PC-9 (cell line): ENCODE data around the gene KCNJ5. TPM values are rescaled to one million over a fixed set of nuclear protein-coding genes. Genes with fewer than 3 reads are reported as not detected.

ENCODE experiments used
- BruUV-seq: library from RNA; stranded (reverse); fragments of 400-500 nt; replicated peaks from 2 replicates; lab custom pipeline; 2021; lab: Mats Ljungman, UMichigan
- CTCF ChIA-PET: fragments of 300-600 bp; sonication (Branson Sonifier 250); formaldehyde crosslinking; loops from one replicate; lab custom pipeline; 2022; ENCODE audit warnings: antibody characterized with exemption; lab: Charles Lee
- POLR2A ChIA-PET: fragments of 300-600 bp; sonication (Branson Sonifier 250); formaldehyde crosslinking; loops from one replicate; lab custom pipeline; 2022; ENCODE audit warnings: antibody characterized with exemption; ENCODE audit not compliant: unreplicated experiment; lab: Charles Lee
- DNase-seq, 2 experiments: peaks; one replicate each; pipeline versions ENCODE4 v3.0.0 to v3.0.0-alpha.2; 2015 to 2022; ENCODE audit warnings: mixed read lengths in 1 of 2
- H2AFZ ChIP-seq: fragments of 200-600 bp; sonication (generic); 2 replicates; pipeline ENCODE4 v1.8.1; 2017; ENCODE audit warnings: antibody characterized with exemption
- H3F3A ChIP-seq: fragments of 200-600 bp; sonication (generic); 2 replicates; pipeline ENCODE4 v1.8.1; 2017; ENCODE audit warnings: antibody characterized with exemption, mild to moderate bottlenecking, low read depth; ENCODE audit not compliant: insufficient read depth
- H3K27ac ChIP-seq: fragments of 200-600 bp; sonication (generic); 2 replicates; pipeline ENCODE4 v1.6.1; 2016; ENCODE audit warnings: mixed run types
- H3K27me3 ChIP-seq: fragments of 200-600 bp; sonication (generic); 2 replicates; pipeline ENCODE4 v1.6.1; 2016; ENCODE audit warnings: low read depth, mixed run types; ENCODE audit not compliant: insufficient read depth
- H3K36me3 ChIP-seq: fragments of 200-600 bp; sonication (generic); 2 replicates; pipeline ENCODE4 v1.6.1; 2016; ENCODE audit warnings: low read depth, mixed run types
- H3K4me1 ChIP-seq: fragments of 200-600 bp; sonication (generic); replicated peaks from 2 replicates; pipeline ENCODE4 v1.6.1; 2016; ENCODE audit warnings: mixed run types; ENCODE audit not compliant: insufficient read depth
- H3K4me2 ChIP-seq: fragments of 200-600 bp; sonication (generic); 2 replicates; pipeline ENCODE4 v1.6.1; 2017; ENCODE audit warnings: mixed run types
- H3K4me3 ChIP-seq: fragments of 200-600 bp; sonication (generic); 2 replicates; pipeline ENCODE4 v1.6.1; 2016; ENCODE audit warnings: mixed run types
- H3K79me2 ChIP-seq: fragments of 200-600 bp; sonication (generic); 2 replicates; pipeline ENCODE4 v1.6.1; 2017; ENCODE audit warnings: low read depth, mixed run types
- H3K9me2 ChIP-seq: fragments of 200-600 bp; sonication (generic); 2 replicates; pipeline ENCODE4 v1.8.1; 2017; ENCODE audit warnings: mild to moderate bottlenecking; ENCODE audit not compliant: insufficient read depth
- H3K9me3 ChIP-seq: fragments of 200-600 bp; sonication (generic); 2 replicates; pipeline ENCODE4 v1.8.1; 2016; ENCODE audit warnings: low read depth; ENCODE audit not compliant: insufficient read depth
- H4K20me1 ChIP-seq: fragments of 200-600 bp; sonication (generic); 2 replicates; pipeline ENCODE4 v1.8.1; 2017; ENCODE audit not compliant: insufficient read depth
- EZH2 ChIP-seq: fragments of 200-600 bp; sonication (generic); IDR thresholded peaks from 2 replicates; pipeline ENCODE4 v1.8.0; 2017; ENCODE audit warnings: antibody characterized with exemption, low read depth
- intact Hi-C: fragments of 100-400 bp; cut with micrococcal nuclease; formaldehyde crosslinking; loops from one replicate; pipeline ENCODE4 v1.10.0; 2022; ENCODE audit not compliant: unreplicated experiment
- total RNA-seq: library from RNA; stranded (reverse); gene quantifications from 2 replicates; pipeline ENCODE4 v1.2.3, GENCODE V29; 2021
- TF ChIP-seq, protein P1 (sequence below): fragments of 200-600 bp; sonication (generic); conservative IDR thresholded peaks from 2 replicates; pipeline ENCODE4 v1.6.1; 2017; ENCODE audit warnings: mixed run types, antibody characterized with exemption, mild to moderate bottlenecking, moderate library complexity

Gene KCNJ5
- total RNA-seq, 1 experiment from 2014 or later, result 0.11 TPM

GRCh38 chr11:128890216-128890542 is 977 bp upstream of the KCNJ5 start:
- H3K9me2 ChIP-seq, result no peaks in the 10 kb centered on the region
- no peak for TF ChIP-seq EZH2
- H3K4me1 ChIP-seq, result no peaks in the 10 kb centered on the region
- no TSS peak for BruUV-seq
- POLR2A ChIA-PET, result interaction anchor here (0.6 kb wide), 1 partner anchor 488 kb away, joined by 3 read pairs; no protein-coding TSS in a partner anchor
- H3K4me3 ChIP-seq, result peak overlapping the region; percentile 39; the same call in 1 of the 2 replicates
- intact Hi-C loops, result no loop called here
- H3K27me3 ChIP-seq, result peaks cover 19% of the 10 kb centered on the region; the same call in 1 of the 2 replicates
- H4K20me1 ChIP-seq, result no peaks in the 10 kb centered on the region
- DNase-seq, result no peak
- H3K9me3 ChIP-seq, result no peaks in the 10 kb centered on the region
- H3K79me2 ChIP-seq, result no peaks in the 10 kb centered on the region
- CTCF ChIA-PET, result no interaction called here
- H3K4me2 ChIP-seq, result peak overlapping the region; percentile 76
- H3F3A ChIP-seq, result no peaks in the 10 kb centered on the region
- H2AFZ ChIP-seq, result no peak overlapping the region
- no peak overlapping the region for H3K27ac ChIP-seq
- no peaks in the 10 kb centered on the region for H3K36me3 ChIP-seq

GRCh38 chr11:128891913-128892398 is 800 bp downstream of the KCNJ5 start:
- no peak overlapping the region for H3K27ac ChIP-seq
- H3K79me2 ChIP-seq, result no peaks in the 10 kb centered on the region
- intact Hi-C loops, result no loop called here
- POLR2A ChIA-PET, result interaction anchor here (0.7 kb wide), 1 partner anchor 11 kb away, joined by 4 read pairs; no protein-coding TSS in a partner anchor
- no peaks in the 10 kb centered on the region for H3K9me2 ChIP-seq
- no peaks in the 10 kb centered on the region for H3K36me3 ChIP-seq
- no peak overlapping the region for H3K4me2 ChIP-seq
- TF ChIP-seq, protein P1, sequence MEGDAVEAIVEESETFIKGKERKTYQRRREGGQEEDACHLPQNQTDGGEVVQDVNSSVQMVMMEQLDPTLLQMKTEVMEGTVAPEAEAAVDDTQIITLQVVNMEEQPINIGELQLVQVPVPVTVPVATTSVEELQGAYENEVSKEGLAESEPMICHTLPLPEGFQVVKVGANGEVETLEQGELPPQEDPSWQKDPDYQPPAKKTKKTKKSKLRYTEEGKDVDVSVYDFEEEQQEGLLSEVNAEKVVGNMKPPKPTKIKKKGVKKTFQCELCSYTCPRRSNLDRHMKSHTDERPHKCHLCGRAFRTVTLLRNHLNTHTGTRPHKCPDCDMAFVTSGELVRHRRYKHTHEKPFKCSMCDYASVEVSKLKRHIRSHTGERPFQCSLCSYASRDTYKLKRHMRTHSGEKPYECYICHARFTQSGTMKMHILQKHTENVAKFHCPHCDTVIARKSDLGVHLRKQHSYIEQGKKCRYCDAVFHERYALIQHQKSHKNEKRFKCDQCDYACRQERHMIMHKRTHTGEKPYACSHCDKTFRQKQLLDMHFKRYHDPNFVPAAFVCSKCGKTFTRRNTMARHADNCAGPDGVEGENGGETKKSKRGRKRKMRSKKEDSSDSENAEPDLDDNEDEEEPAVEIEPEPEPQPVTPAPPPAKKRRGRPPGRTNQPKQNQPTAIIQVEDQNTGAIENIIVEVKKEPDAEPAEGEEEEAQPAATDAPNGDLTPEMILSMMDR, result no peak
- TF ChIP-seq EZH2, result no peak
- no TSS peak for BruUV-seq
- no peaks in the 10 kb centered on the region for H3K9me3 ChIP-seq
- CTCF ChIA-PET, result interaction anchor here (0.9 to 1.2 kb wide), 2 partner anchors 57 to 65 kb away, joined by 3 to 5 read pairs; no protein-coding TSS in a partner anchor
- no peak overlapping the region for H3K4me3 ChIP-seq
- H2AFZ ChIP-seq, result no peak overlapping the region
- DNase-seq, result no peak
- no peaks in the 10 kb centered on the region for H3K4me1 ChIP-seq
- no peaks in the 10 kb centered on the region for H3F3A ChIP-seq
- peaks cover 19% of the 10 kb centered on the region; the same call in 1 of the 2 replicates for H3K27me3 ChIP-seq
- H4K20me1 ChIP-seq, result no peaks in the 10 kb centered on the region

GRCh38 chr11:128892866-128893565 is 1.9 kb downstream of the KCNJ5 start:
- Histone ChIP-seq H3K4me2 (no peak overlapping the region), H3K36me3 (no peaks in the 10 kb centered on the region), H3K27ac (no peak overlapping the region), H3K4me3 (no peak overlapping the region), H3K79me2 (no peaks in the 10 kb centered on the region), H2AFZ (no peak overlapping the region), H3F3A (no peaks in the 10 kb centered on the region), H3K9me3 (no peaks in the 10 kb centered on the region), H4K20me1 (no peaks in the 10 kb centered on the region), H3K9me2 (no peaks in the 10 kb centered on the region), H3K4me1 (no peaks in the 10 kb centered on the region), H3K27me3 (peaks cover 19% of the 10 kb centered on the region; the same call in 1 of the 2 replicates)
- ChIA-PET CTCF (interaction anchor here (1.2 kb wide), 1 partner anchor 64 kb away, joined by 5 read pairs; no protein-coding TSS in a partner anchor), POLR2A (no interaction called here)
- TF ChIP-seq EZH2, result no peak
- TF ChIP-seq, protein P1, result no peak
- intact Hi-C loops, result no loop called here
- DNase-seq, result no peak
- BruUV-seq, result no TSS peak
